ENCODE measurements around the gene PPP2R5C. TPM values are rescaled to one million over a fixed set of nuclear protein-coding genes. Genes with fewer than 3 reads are reported as not detected.

Gene PPP2R5C
- total and polyA plus RNA-seq, 9 of the 15 experiments (the other 6 are each of a cell fraction or from before 2014, with no cell fraction given) = 284 to 617 (median 395) TPM

DNA sequence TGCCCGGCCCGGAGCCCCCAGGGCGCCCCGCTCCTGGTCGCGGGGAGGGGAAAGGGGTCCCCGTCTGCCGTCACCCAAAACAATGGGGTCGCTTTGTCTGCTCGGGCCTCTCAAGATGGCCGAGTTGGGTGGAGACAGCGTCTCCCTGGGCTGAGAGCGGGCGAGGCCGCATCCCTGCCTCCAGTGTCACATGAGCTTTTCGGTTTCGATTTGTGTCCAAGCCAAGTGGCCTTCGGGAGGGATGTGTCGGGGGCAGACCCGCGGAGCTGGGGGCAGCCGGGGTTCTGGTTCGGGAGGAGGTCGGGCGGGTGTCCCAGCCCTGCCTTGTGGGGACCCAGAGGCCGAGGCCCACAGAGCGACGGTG lies 203.7 kb downstream of the PPP2R5C start:
- peak overlapping the region; percentile 55; the same call in 1 of the 2 replicates for H2AFZ ChIP-seq (ENCODE audit: low read depth, low read length)
- H3K4me3 ChIP-seq = peak overlapping the region; percentile 96
- peak in 3 of 4 experiments; percentile 11 to 66 (median 39) for DNase-seq (ENCODE audit: extremely low read depth in 1 of 4, low spot score in 3 of 4)
- H3K9me1 ChIP-seq (ENCODE audit: control insufficient read depth, insufficient read depth, low read length) = no peaks in the 10 kb centered on the region
- ChIA-PET CTCF (ENCODE audit: low intra/inter-chr PET ratio) (no interaction called here), POLR2A (interaction anchor here (0.5 to 1.4 kb wide), 6 partner anchors 37 to 815 kb away, joined by 3 to 6 read pairs (median 3); no protein-coding TSS in a partner anchor)
- FAIRE-seq = no peak
- no TSS peak for BruUV-seq (replicated peaks)
- WGBS (ENCODE audit: insufficient coverage, low coverage, missing lambda C conversion rate) = 1% methylated on average over 11 of the region's 28 CpGs
- ATAC-seq = peak; percentile 56
- no peaks in the 10 kb centered on the region for H4K20me1 ChIP-seq (replicated peaks; ENCODE audit: control insufficient read depth, insufficient read depth, low read length)
- no peaks in the 10 kb centered on the region for H3K9me3 ChIP-seq (replicated peaks; ENCODE audit: control insufficient read depth, insufficient read depth, low read depth, low read length)
- peak overlapping the region; percentile 76 for H3K27ac ChIP-seq (ENCODE audit: extremely low read depth, low read depth, low read length)
- H3K27me3 ChIP-seq (ENCODE audit: control insufficient read depth in 2 of 2, insufficient read depth in 2 of 2, low read length in 2 of 2) = no peaks in the 10 kb centered on the region
- H3K9ac ChIP-seq (ENCODE audit: insufficient read depth in 1 of 2, low read depth in 2 of 2, low read length in 2 of 2) = peak overlapping the region; percentile 77 to 97
- in situ Hi-C loops (cut with MboI) = no loop called here
- intact Hi-C loops (cut with micrococcal nuclease) = loop anchor here (10.0 kb wide), 1 partner anchor 540 kb away; the partner anchor contains the start of gene ANKRD9
- H3K4me2 ChIP-seq (ENCODE audit: insufficient read depth, low read length) = peak overlapping the region; percentile 87
- H3K36me3 ChIP-seq (ENCODE audit: control insufficient read depth, insufficient read depth, low read length) = peaks cover 28% of the 10 kb centered on the region; the same call in 2 of the 3 replicates
- H3K79me2 ChIP-seq (ENCODE audit: control insufficient read depth, insufficient read depth, low read length) = peaks cover 56% of the 10 kb centered on the region
- H3K4me1 ChIP-seq (replicated peaks in 1 of 2; ENCODE audit: control insufficient read depth in 2 of 2, insufficient read depth in 2 of 2, low read length in 2 of 2) = peaks cover 34 to 39% of the 10 kb centered on the region in 2 experiments
- TF ChIP-seq ZNF584 (CRISPR knock-in tag; IDR thresholded peaks at IDR 0.05; ENCODE audit: low read depth) (no peak), NR2C2 (CRISPR knock-in tag; IDR thresholded peaks at IDR 0.05) (no peak), NR2C2 (tag; IDR thresholded peaks at IDR 0.05) (no peak), TAF9B (IDR thresholded peaks at IDR 0.05; ENCODE audit: partially characterized antibody) (no peak), C11orf30 (IDR thresholded peaks at IDR 0.05; ENCODE audit: low read depth) (no peak), E2F1 (CRISPR knock-in tag; IDR thresholded peaks at IDR 0.05) (no peak), POLR3A (IDR thresholded peaks at IDR 0.05; ENCODE audit: borderline replicate concordance, extremely low read depth, insufficient read depth, insufficient read length) (no peak), IRF2 (CRISPR knock-in tag; IDR thresholded peaks at IDR 0.05) (0 out of 2 replicates have a peak, but pooled peaks have one; percentile 14), RHOXF2B (CRISPR knock-in tag; conservative IDR thresholded peaks at IDR 0.05) (no peak), KHSRP (IDR thresholded peaks at IDR 0.05) (no peak), MCM2 (IDR thresholded peaks at IDR 0.05; ENCODE audit: low read depth) (no peak), FOXM1 (IDR thresholded peaks at IDR 0.05; ENCODE audit: low read depth) (no peak), FOXM1 (CRISPR knock-in tag; IDR thresholded peaks at IDR 0.05; ENCODE audit: low read depth) (no peak), GTF2E2 (tag; IDR thresholded peaks at IDR 0.05) (no peak), NFIX (CRISPR knock-in tag; IDR thresholded peaks at IDR 0.05; ENCODE audit: low read depth) (no peak), ZNF354B (CRISPR knock-in tag; IDR thresholded peaks at IDR 0.05) (no peak), EP300 (IDR thresholded peaks at IDR 0.05; ENCODE audit: low read length) (no peak), SREBF2 (CRISPR knock-in tag; IDR thresholded peaks at IDR 0.05) (no peak), ZNF24 (IDR thresholded peaks at IDR 0.05) (no peak), RBBP5 (IDR thresholded peaks at IDR 0.05; ENCODE audit: borderline replicate concordance, insufficient read depth, low read length, poor library complexity, severe bottlenecking) (peak; percentile 19), ZFX (CRISPR knock-in tag; IDR thresholded peaks at IDR 0.05) (peak; percentile 57)
- TF ChIP-seq, protein P1, sequence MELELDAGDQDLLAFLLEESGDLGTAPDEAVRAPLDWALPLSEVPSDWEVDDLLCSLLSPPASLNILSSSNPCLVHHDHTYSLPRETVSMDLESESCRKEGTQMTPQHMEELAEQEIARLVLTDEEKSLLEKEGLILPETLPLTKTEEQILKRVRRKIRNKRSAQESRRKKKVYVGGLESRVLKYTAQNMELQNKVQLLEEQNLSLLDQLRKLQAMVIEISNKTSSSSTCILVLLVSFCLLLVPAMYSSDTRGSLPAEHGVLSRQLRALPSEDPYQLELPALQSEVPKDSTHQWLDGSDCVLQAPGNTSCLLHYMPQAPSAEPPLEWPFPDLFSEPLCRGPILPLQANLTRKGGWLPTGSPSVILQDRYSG (tag; conservative IDR thresholded peaks at IDR 0.05; ENCODE audit: low read depth) = no peak
- TF ChIP-seq, protein P2, sequence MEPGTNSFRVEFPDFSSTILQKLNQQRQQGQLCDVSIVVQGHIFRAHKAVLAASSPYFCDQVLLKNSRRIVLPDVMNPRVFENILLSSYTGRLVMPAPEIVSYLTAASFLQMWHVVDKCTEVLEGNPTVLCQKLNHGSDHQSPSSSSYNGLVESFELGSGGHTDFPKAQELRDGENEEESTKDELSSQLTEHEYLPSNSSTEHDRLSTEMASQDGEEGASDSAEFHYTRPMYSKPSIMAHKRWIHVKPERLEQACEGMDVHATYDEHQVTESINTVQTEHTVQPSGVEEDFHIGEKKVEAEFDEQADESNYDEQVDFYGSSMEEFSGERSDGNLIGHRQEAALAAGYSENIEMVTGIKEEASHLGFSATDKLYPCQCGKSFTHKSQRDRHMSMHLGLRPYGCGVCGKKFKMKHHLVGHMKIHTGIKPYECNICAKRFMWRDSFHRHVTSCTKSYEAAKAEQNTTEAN (CRISPR knock-in tag; IDR thresholded peaks at IDR 0.05) = no peak
